T47D (cell line): ENCODE measurements around the gene KRT39.
A peak's percentile ranks its signal among the peaks of the same experiment; 100 is the strongest.

Experiments used
- DNase-seq, 2 experiments: peaks; one replicate each; pipeline versions ENCODE4 v3.0.0 to v3.0.0-alpha.2; 2011 to 2012; ENCODE audit warnings: low read depth in 1 of 2, low spot score in 1 of 2
- JUND ChIP-seq: IDR thresholded peaks from 2 replicates; pipeline ENCODE4 v1.6.1; 2012; ENCODE audit warnings: low read depth
- in situ Hi-C: cut with HindIII; loops from 2 replicates; pipeline ENCODE4 v1.10.0; 2016; ENCODE audit warnings: low sequenced_read_pairs, low pct_unique_long_range_greater_than_20kb

The KRT39 gene

GRCh38 chr17:40947929-40948328 lies 18.8 kb downstream of the KRT39 start:
- TF ChIP-seq JUND = no peak
- DNase-seq = no peak
- in situ Hi-C loops = no loop called here

- no peak for TF ChIP-seq JUND
- DNase-seq = no peak
- in situ Hi-C loops = no loop called here
These were observed 21.3 kb downstream of the KRT39 start for GRCh38 chr17:40945414-40945813.

GRCh38 chr17:40944531-40944930 lies 22.2 kb downstream of the KRT39 start:
- TF ChIP-seq JUND = no peak
- no peak for DNase-seq
- in situ Hi-C loops = no loop called here

GRCh38 chr17:40942553-40942952 lies 24.2 kb downstream of the KRT39 start:
- in situ Hi-C loops = no loop called here
- TF ChIP-seq JUND = no peak

GRCh38 chr17:40940266-40940665 lies 26.5 kb downstream of the KRT39 start:
- in situ Hi-C loops = no loop called here
- no peak for TF ChIP-seq JUND

More at GRCh38 chr17:40942553-40942952, 24.2 kb downstream of the KRT39 start:
- no peak for DNase-seq

GRCh38 chr17:40938981-40939380 lies 27.8 kb downstream of the KRT39 start:
- TF ChIP-seq JUND = no peak
- no peak for DNase-seq
- in situ Hi-C loops = no loop called here

More at GRCh38 chr17:40940266-40940665, 26.5 kb downstream of the KRT39 start:
- DNase-seq = no peak

- peak; percentile 24 to 94 for DNase-seq
- in situ Hi-C loops = no loop called here
- peak; percentile 15; the same call in 1 of the 2 replicates for TF ChIP-seq JUND
These were observed 29.3 kb downstream of the KRT39 start, which contains the start of gene KRT23 for GRCh38 chr17:40937384-40937819. Gene KRT23 (minus strand): TSS chr17:40937646. CDS start chr17:40936603, 1,043 bp downstream.

- DNase-seq = peak; percentile 34 to 85
- no peak for TF ChIP-seq JUND
- in situ Hi-C loops = no loop called here
These were observed 29.8 kb downstream of the KRT39 start for GRCh38 chr17:40936976-40937375.

- TF ChIP-seq JUND = no peak
These were observed 30.2 kb downstream of the KRT39 start for GRCh38 chr17:40936437-40936971.

GRCh38 chr17:40935624-40936023 lies 31.1 kb downstream of the KRT39 start:
- no peak for TF ChIP-seq JUND
- in situ Hi-C loops = no loop called here
- no peak for DNase-seq

More at GRCh38 chr17:40936437-40936971, 30.2 kb downstream of the KRT39 start:
- in situ Hi-C loops = no loop called here
- peak; percentile 30 to 98 for DNase-seq

- in situ Hi-C loops = no loop called here
- no peak for TF ChIP-seq JUND
- no peak for DNase-seq
These were observed 34.1 kb downstream of the KRT39 start for GRCh38 chr17:40932608-40933007.

GRCh38 chr17:40931311-40931710 lies 35.4 kb downstream of the KRT39 start:
- DNase-seq = no peak
- TF ChIP-seq JUND = no peak
- in situ Hi-C loops = no loop called here

GRCh38 chr17:40926341-40926740 lies 40.4 kb downstream of the KRT39 start:
- in situ Hi-C loops = no loop called here
- no peak for TF ChIP-seq JUND
- no peak for DNase-seq

- in situ Hi-C loops = no loop called here
- no peak for TF ChIP-seq JUND
- DNase-seq = no peak
These were observed 44.5 kb downstream of the KRT39 start for GRCh38 chr17:40922239-40922638.
